GM12801 (cell line): Measurements from ENCODE around the gene SACS.

ENCODE experiments used
- TF ChIP-seq, protein P1 (sequence below): IDR thresholded peaks from one replicate; pipeline ENCODE4 v1.5.1; 2011; ENCODE audit warnings: control low read depth; ENCODE audit not compliant: insufficient read length; ENCODE audit errors: extremely low read depth

Gene SACS

DNA sequence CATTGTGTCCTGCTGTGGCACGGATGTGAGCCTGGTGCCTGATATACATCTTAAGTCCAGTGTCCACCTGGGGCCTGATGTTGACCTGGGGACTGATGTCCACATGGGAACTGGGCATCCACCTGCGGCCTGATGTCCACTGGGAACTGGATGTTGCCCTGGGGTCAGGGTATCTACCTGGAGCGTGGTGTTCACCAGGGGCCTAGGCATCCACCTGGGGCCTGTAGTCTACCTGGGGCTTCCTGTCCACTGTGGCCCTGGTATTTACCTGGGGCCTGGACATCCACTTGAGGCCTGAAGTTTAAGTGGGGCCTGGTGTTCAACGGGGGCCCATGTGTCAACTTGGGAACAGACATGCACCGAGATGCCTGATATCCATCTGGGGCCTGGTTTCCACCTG is 11.9 kb downstream of the SACS start:
- TF ChIP-seq, protein P1, sequence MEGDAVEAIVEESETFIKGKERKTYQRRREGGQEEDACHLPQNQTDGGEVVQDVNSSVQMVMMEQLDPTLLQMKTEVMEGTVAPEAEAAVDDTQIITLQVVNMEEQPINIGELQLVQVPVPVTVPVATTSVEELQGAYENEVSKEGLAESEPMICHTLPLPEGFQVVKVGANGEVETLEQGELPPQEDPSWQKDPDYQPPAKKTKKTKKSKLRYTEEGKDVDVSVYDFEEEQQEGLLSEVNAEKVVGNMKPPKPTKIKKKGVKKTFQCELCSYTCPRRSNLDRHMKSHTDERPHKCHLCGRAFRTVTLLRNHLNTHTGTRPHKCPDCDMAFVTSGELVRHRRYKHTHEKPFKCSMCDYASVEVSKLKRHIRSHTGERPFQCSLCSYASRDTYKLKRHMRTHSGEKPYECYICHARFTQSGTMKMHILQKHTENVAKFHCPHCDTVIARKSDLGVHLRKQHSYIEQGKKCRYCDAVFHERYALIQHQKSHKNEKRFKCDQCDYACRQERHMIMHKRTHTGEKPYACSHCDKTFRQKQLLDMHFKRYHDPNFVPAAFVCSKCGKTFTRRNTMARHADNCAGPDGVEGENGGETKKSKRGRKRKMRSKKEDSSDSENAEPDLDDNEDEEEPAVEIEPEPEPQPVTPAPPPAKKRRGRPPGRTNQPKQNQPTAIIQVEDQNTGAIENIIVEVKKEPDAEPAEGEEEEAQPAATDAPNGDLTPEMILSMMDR, result no peak

- TF ChIP-seq, protein P1, result no peak
These were observed 14.5 kb downstream of the SACS start for GRCh38 chr13:23418776-23419683.

GRCh38 chr13:23414682-23415081 is 18.8 kb downstream of the SACS start:
- TF ChIP-seq, protein P1, result no peak

DNA sequence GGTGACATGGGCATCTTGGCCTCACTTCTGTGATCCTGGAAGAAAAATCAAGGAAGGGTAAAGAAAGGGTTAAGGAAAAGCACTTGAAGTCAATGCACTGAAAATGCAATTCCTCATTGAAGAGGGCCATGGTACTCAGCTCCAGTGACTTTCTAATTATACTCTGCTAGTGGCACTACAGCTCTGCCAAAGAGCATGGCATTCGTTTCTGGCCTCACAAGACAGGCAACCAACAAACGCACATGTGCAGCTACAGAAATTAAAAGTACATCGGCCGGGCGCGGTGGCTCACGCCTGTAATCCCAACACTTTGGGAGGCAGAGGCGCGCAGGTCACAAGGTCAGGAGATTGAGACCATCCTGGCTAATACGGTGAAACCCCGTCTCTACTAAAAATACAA is 21.8 kb downstream of the SACS start:
- TF ChIP-seq, protein P1, result no peak

- TF ChIP-seq, protein P1, result no peak
These were observed 22.3 kb downstream of the SACS start for GRCh38 chr13:23411220-23411619.

DNA sequence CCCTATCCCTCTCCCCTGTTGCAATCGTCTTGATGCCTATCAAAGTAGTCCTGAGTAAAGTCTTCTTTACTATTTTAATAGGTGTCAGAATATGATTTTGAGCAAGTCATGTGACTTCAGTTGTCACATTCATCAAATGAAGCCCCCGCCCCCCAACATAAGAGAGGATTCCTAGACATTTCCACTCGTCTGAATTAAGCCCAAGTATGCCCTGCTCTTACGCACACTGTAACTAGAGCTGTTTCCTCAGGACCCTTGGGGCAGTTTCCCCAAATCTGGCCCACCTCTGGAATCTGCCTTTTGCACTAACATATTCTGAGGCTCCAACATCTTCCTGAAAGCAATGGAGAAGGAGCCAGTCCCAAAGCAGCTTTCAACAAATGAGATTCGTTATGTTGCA is 25.5 kb downstream of the SACS start:
- TF ChIP-seq, protein P1, result no peak

DNA sequence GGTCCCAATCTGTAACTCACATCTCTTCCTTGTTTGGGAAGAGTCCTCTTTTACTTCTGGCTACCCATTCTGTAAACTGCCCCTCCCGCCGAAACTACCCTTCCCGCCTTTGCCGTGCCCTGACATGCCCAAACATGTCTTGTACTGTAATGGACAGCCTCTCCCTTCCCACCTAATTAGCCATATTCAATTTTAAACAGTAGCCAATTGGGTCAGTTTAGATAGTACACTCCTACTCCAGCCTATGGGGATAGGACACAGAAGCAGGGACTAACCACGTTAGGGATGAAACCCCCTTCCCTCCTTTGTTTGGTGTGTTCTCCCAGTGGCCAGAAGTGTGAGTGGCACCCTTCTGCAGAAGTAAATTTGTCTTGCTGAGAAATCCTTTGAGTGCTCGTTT is 34.2 kb downstream of the SACS start:
- TF ChIP-seq, protein P1, result no peak
